Amniotic stem cell (primary cell): ENCODE data around the gene POLR1A.

Source experiments
- DNase-seq: peaks from one replicate; lab custom pipeline; 2025; lab: John Stamatoyannopoulos, UW

POLR1A gene

DNA sequence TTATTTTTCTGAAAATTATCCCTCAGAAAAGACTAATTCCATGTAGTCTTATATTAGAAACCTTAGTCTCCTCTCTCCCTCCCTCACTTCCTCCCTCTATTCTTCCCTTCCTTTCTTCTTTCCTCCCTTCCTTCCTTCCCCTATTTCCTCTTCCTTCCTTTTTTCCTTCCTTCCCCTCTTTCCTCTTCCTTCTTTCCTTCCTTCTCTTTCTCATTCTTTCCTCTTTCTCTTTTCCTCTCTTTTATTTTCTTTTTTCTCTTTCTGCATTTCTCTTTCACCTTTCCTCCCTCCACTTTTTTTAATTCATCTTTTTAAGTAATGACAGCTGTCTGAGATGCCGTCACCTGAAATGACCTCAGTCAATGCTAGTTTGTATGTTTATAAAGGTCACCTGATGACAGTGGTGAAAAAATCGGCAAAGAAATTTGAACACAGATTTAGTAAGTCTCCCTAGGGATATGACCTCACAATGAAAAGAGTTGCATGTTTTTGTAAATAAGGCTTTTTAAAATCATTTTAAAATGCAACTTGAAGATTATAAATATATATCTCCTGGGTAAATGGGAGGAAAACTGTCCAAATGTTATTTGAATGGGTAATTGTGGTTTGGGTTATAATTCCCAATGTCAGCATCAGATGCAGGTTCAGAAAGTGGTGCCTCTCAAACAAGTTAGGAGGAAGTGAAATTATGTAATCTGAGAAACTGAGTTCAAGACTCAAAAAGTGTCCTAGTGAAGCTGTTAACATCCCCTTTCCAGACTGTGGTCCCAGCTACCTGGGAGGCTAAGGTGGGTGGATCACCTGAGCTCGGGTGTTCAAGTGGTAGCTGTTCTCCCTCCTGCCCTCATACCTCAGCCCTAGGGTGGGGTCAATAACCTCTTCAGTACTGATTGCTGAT, 126.6 kb downstream of the POLR1A start:
- no peak for DNase-seq

DNA sequence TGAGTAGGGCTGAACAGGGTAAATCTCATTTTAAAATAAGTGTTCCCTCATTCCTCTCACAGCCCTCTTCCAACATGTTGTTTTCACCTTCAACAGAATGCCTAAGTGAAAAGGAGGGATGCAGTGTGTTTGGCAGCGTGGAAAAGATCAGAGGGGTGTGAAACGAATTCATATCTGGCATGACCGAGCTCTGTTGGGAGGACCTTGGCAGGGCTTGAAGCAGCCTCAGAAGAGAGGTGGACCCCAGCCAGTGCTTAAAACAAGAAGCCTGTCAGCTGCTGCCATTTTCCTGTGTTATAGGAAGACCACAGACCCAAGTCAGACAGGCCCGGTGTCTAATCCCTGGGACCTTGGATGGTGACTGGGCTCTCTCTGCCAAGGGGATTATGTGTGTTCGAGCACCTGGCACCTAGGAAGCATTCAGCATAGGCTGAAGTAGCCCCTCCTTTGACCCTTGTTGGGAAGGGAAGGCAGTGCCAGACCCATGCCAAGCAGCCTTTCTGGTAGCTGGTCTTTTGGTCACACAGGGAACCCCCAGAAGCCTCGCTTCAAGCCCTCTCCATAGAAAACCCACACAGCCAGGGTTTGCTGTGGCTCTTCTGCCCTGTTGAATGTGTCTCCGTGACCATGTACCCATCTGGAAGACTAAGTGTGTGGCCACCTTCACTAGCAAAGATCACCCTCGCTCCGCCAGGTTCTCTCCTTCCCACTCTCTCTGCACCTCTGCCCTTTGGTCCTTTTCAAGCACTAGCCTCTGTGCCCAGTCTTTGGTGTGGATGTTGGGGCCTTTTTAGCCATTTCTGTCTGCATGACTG, 129.4 kb downstream of the POLR1A start:
- DNase-seq: no peak

DNA sequence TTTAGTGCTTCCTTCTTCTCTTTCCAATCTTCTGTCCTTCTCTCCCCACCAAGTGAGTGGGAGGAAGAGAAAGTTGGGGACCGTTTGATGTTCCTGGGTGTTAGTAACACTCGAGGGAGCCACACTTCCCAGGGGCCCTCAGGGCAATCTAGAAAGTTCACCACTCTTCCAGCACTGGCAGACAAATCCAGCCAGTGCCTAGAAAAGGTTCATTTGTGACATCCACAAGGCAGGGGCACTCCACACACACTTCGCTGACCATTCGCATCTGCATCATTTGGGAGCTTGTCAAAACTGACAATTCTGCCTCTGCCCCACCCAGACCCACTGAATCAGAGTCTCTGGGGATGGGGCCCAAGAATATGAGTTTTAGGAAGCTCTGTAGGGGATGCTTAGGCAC, 130.1 kb downstream of the POLR1A start:
- DNase-seq: no peak

DNA sequence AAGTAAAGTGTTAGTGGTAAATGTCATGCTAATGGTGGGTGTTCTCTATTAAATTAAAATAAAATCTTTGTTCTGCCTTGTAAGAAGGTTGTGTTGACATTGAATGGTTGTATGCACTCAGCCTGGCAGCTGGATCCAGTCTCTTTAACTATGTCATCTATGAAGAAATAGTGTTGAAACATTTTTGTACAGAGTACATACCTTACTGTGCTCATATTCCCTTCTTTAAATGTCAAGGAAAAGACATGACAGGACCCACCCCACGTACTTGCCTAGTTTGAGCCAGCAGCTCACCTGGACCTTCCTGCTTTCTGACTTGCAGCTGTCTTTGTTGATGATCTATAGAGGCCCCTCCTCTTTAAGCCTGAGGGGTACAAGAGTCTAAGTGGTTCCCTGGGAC, 131.3 kb downstream of the POLR1A start:
- no peak for DNase-seq

DNA sequence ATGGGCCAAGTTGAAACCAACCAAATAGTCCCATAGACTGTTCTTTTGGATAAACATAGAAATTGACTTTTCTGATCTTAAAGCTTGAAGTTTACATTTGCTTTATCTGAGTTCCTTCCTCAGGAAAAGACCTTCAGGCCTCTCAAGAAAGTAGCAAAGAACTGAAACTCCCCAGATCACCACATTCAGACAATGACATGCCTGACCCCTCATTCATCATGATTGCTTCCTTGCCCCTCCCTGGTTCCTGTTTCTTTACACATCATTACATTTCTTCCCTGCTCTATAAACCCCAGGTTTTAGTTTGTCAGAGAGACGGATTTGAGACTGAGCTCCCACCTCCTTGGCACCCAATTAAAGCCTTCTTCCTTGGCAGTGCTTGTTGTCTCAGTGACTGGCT, 133.3 kb downstream of the POLR1A start:
- no peak for DNase-seq

DNA sequence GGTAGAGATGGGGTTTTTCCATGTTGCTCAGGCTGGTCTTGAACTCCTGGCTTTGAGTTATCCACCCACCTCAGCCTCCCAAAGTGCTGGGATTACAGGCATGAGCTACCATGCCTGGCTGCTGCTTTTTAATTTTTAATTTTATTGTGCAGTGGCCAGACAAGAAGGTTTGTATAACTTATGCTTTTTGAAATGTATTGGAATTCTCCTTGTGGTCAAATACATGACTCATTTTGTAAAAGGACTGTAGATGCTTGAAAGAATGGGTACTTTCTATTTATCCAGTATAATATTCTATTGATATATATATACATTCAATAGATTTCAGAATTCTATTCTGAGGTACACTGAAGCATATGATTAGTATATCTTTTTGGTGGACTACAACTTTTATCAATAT, 134.3 kb downstream of the POLR1A start:
- DNase-seq: peak; percentile 10
